ENCODE data around the gene CXXC5.

Gene CXXC5

DNA sequence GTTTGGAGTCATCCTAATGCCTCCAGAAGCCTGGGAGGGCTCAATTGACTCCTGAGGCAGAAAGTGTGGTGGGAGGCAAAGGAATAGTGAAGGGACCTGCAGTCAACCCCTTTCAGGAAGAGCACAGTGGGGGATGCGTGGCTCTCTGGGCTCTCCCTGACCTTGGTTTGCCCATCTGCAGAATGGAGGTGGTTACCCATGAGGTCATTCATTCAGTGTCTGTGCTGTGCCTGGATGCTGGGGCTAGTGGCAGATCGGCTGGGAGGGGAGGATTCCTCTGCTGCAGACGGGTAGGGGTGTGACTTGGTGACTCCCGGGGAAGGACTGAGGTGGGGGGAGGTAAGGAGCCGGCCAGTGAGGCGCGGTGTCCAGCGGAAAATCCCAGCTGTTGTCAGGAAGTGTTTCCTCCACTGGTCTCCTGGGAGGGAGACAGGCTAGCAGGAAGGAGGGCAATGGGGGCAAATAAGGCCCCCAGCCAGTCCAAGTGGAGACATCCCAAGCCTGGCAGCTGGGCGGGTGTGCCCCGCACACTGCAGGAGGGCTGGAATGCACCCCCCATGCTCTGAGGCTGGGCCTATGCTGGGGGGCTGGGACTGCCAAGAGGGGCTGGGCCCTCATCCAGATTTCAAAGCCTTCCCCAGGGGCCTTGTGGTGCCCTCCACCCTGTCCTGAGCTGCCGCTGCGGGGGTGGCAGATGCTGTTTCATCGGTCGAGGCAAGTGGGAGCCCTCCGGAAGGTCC is 10.9 kb downstream of the CXXC5 start:
- CTCF ChIA-PET = interaction anchor here (2.9 kb wide), 1 partner anchor 25 kb away, joined by 13 read pairs; no protein-coding TSS in a partner anchor
- TF ChIP-seq, protein P1, sequence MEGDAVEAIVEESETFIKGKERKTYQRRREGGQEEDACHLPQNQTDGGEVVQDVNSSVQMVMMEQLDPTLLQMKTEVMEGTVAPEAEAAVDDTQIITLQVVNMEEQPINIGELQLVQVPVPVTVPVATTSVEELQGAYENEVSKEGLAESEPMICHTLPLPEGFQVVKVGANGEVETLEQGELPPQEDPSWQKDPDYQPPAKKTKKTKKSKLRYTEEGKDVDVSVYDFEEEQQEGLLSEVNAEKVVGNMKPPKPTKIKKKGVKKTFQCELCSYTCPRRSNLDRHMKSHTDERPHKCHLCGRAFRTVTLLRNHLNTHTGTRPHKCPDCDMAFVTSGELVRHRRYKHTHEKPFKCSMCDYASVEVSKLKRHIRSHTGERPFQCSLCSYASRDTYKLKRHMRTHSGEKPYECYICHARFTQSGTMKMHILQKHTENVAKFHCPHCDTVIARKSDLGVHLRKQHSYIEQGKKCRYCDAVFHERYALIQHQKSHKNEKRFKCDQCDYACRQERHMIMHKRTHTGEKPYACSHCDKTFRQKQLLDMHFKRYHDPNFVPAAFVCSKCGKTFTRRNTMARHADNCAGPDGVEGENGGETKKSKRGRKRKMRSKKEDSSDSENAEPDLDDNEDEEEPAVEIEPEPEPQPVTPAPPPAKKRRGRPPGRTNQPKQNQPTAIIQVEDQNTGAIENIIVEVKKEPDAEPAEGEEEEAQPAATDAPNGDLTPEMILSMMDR (conservative IDR thresholded peaks at IDR 0.05; ENCODE audit: low read depth) = no peak
- peak overlapping the region; percentile 94 for H3K27ac ChIP-seq
- DNase-seq (ENCODE audit: low spot score) = no peak
- POLR2A ChIA-PET (ENCODE audit: low non-redundant PET) = interaction anchor here (0.5 kb wide), 1 partner anchor 12 kb away, joined by 3 read pairs; no protein-coding TSS in a partner anchor

- H3K27ac ChIP-seq = peak overlapping the region; percentile 94
- TF ChIP-seq, protein P1 (conservative IDR thresholded peaks at IDR 0.05; ENCODE audit: low read depth) = no peak
- ChIA-PET POLR2A (ENCODE audit: low non-redundant PET) (interaction anchor here (2.0 kb wide), 1 partner anchor 12 kb away, joined by 16 read pairs; the partner anchor contains the start of gene CXXC5), CTCF (interaction anchor here (0.6 to 2.9 kb wide), 5 partner anchors 20 to 146 kb away, joined by 3 to 15 read pairs (median 5); no protein-coding TSS in a partner anchor)
- no peak for DNase-seq (ENCODE audit: low spot score)
Observed at GRCh38 chr5:139659695-139660101, 11.5 kb downstream of the CXXC5 start.

DNA sequence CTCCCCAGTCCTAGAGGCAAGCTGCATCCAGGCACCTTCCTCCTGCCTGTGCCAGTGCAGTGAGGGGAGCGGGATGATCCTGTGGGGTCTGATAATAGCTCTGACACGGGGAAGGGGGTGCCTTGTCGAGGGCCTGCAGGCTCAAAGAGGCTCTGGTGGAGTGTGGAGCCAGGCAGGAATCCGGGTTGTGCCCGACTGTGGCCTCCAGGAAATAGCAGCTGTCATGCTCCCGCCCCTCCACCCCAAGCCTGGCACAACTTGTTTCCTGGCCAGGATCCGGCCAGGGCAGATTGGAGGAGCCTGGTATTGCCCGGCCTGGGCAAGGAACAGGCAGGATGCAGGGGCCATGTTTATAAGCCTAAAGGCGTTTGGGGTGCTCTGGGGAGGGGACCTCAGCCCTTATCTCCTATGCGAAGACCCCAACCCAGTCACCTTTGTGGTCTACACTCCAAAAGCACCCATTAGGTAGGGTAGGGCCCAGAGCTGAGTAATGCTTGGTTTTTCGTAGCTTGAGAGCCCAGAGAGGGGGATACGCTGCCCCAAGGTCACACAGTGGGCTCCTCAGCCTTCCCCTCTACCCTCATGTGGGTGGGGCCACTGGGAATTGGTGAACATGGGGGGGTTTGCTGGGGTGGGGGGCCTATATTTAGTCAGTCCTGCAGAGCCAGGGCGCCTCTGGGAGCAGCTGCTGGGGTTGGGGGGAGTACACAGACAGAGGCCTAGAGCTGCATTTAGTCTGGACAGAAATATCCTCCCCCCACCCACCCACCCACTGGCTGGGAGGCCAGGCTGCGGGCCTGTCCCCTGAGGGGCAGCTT is 12.2 kb downstream of the CXXC5 start:
- ChIA-PET CTCF (interaction anchor here (0.6 to 2.9 kb wide), 7 partner anchors 19 to 531 kb away, joined by 3 to 15 read pairs (median 5); no protein-coding TSS in a partner anchor), POLR2A (ENCODE audit: low non-redundant PET) (interaction anchor here (0.5 to 2.0 kb wide), 2 partner anchors 12 to 140 kb away, joined by 3 to 16 read pairs; partner anchors contain the start of gene CXXC5)
- peak; percentile 68 for DNase-seq (ENCODE audit: low spot score)
- H3K27ac ChIP-seq = peak overlapping the region; percentile 94
- TF ChIP-seq, protein P1 (conservative IDR thresholded peaks at IDR 0.05; ENCODE audit: low read depth) = no peak

DNA sequence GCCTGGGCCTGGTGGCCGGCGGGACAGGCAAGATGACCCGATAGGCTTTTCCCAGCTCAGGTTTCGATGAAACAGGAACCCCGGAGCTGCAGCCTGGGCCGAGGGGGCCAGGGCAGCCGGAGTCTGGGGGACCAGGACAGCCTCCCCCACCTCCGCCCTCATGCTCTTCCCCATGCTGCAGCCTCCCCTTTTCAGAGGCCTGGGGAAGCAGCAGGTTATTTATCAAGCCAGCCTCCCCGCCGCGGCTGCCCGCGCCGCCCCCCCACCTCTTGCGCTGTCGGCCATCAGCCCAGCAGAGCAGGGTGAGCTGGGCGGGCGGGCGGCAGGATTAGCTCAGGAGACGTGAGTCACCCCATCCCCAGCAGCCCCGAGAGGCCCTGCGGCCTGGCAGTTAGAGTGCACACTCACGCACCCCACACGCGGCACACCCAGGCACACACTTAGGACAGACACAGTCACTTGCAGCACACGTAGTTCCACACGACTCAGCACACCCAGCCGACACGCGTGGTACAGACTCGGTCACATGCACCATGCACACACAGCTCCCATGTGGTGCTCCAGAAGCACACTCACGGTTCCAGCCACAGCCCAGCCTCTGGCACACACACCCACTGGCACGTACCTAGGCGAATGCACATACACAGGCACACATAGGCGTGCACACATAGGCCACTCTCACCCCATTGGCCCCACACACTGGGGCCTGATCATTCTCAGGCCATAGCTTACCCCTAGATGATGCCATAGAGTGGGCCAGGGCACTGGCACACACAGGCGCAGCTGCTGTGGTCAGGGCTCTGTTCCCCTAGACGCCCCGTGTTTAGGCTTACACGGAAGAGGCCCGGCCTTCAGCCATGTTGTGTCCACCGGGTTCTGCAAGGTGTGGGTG is 13.0 kb downstream of the CXXC5 start:
- H3K27ac ChIP-seq = peak overlapping the region; percentile 94
- ChIA-PET CTCF (interaction anchor here (0.6 to 2.9 kb wide), 6 partner anchors 19 to 531 kb away, joined by 3 to 15 read pairs (median 4); no protein-coding TSS in a partner anchor), POLR2A (ENCODE audit: low non-redundant PET) (interaction anchor here (0.6 to 2.0 kb wide), 3 partner anchors 13 to 108 kb away, joined by 3 to 16 read pairs (median 3); partner anchors contain the start of gene CXXC5)
- peak; percentile 96 for DNase-seq (ENCODE audit: low spot score)
- TF ChIP-seq, protein P1 (conservative IDR thresholded peaks at IDR 0.05; ENCODE audit: low read depth) = no peak

DNA sequence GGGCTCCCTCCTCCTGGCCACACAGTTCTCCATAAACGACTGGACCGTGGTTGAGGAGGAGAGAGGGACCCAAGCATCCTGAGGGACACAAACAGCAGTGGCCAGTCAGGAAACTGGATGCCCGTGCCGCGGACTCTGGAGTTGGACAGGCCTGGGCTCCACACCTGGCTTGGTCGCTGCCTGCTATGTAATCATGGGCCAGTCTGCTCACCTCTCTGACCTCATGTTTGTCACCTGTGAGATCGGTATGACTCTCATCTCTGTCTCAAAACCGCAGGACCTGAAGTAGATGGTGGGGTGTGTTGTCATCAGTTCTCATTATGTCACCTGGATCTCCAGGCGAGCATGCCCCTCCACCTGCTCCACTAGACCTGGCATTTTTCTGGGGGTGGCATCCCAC is 14.5 kb downstream of the CXXC5 start:
- TF ChIP-seq, protein P1 (conservative IDR thresholded peaks at IDR 0.05; ENCODE audit: low read depth) = no peak
- H3K27ac ChIP-seq = peak overlapping the region; percentile 94
- no peak for DNase-seq (ENCODE audit: low spot score)
- ChIA-PET POLR2A (ENCODE audit: low non-redundant PET) (no interaction called here), CTCF (no interaction called here)
